K562 (cell line): ENCODE results near the gene GGNBP2. TPM values are rescaled to one million over a fixed set of nuclear protein-coding genes. Genes with fewer than 3 reads are reported as not detected.
A peak's percentile ranks its signal among the peaks of the same experiment; 100 is the strongest.

Experiments used
- CCAR2 ChIP-seq: fragments of 200-400 bp; formaldehyde crosslinking; IDR thresholded peaks from 2 replicates; pipeline ENCODE4 v1.6.1; 2017; ENCODE audit warnings: mild to moderate bottlenecking, low read depth, low read length
- FIP1L1 ChIP-seq: fragments of 200-400 bp; formaldehyde crosslinking; IDR thresholded peaks from 2 replicates; pipeline ENCODE4 v1.6.1; 2018; ENCODE audit warnings: mild to moderate bottlenecking, low read depth, low read length; ENCODE audit not compliant: poor library complexity, severe bottlenecking
- FOXM1 ChIP-seq, 2 experiments: fragments of 450-650 bp in 1 of 2; sonication (generic) in 1 of 2; formaldehyde crosslinking in 1 of 2; IDR thresholded peaks; 2 replicates each; pipeline versions ENCODE4 v1.6.1 to v1.9.0; 2017 to 2022; ENCODE audit warnings: low read depth in 2 of 2, mild to moderate bottlenecking in 2 of 2, missing genetic modification reagents in 1 of 2, moderate library complexity in 1 of 2
- HDAC8 ChIP-seq: fragments of 450-650 bp; IDR thresholded peaks from 2 replicates; pipeline ENCODE4 v1.6.1; 2016; ENCODE audit warnings: mild to moderate bottlenecking, missing genetic modification characterization, moderate library complexity, missing compliant biosample characterization
- HMGXB4 ChIP-seq: sonication (generic); formaldehyde crosslinking; IDR thresholded peaks from 2 replicates; pipeline ENCODE4 v1.8.1; 2023; ENCODE audit warnings: mild to moderate bottlenecking, missing genetic modification reagents
- KDM1A ChIP-seq, 2 experiments: fragments of 450-650 bp; IDR thresholded peaks; 2 replicates each; pipeline ENCODE4 v1.6.1; 2016; ENCODE audit warnings: mild to moderate bottlenecking in 2 of 2
- PHB ChIP-seq: fragments of 250-450 bp; sonication (Bioruptor Pico); IDR thresholded peaks from 2 replicates; pipeline ENCODE4 v1.5.0; 2021
- PRPF4 ChIP-seq: fragments of 200-400 bp; formaldehyde crosslinking; IDR thresholded peaks from one replicate; pipeline ENCODE4 v1.6.1; 2017; ENCODE audit warnings: low read length, low read depth, mild to moderate bottlenecking; ENCODE audit not compliant: insufficient read depth, poor library complexity, severe bottlenecking
- SMAD4 ChIP-seq: fragments of 250-450 bp; sonication (Bioruptor Pico); conservative IDR thresholded peaks from 2 replicates; pipeline ENCODE4 v1.8.0; 2021; ENCODE audit warnings: inconsistent platforms, mild to moderate bottlenecking, moderate library complexity
- U2AF1 ChIP-seq: fragments of 200-400 bp; formaldehyde crosslinking; optimal IDR thresholded peaks from 2 replicates; pipeline ENCODE3; 2017; ENCODE audit warnings: mild to moderate bottlenecking, low read depth, low read length, moderate library complexity
- ZNF3 ChIP-seq: fragments of 250-450 bp; sonication (Bioruptor Pico); IDR thresholded peaks from 2 replicates; pipeline ENCODE4 v1.5.0; 2021; ENCODE audit warnings: mild to moderate bottlenecking, moderate library complexity
- ZNF655 ChIP-seq: fragments of 250-450 bp; sonication (Bioruptor Pico); IDR thresholded peaks from 2 replicates; pipeline ENCODE4 v1.5.0; 2021
- ZNF707 ChIP-seq: fragments of 250-450 bp; sonication (Bioruptor Pico); conservative IDR thresholded peaks from 2 replicates; pipeline ENCODE4 v1.8.0; 2022; ENCODE audit warnings: inconsistent platforms, mild to moderate bottlenecking, moderate library complexity
- polyA plus RNA-seq, 8 experiments: library from polyadenylated mRNA; depleted of rRNA in 4 of 8; stranded (reverse) in 5 of 8; unstranded in 3 of 8; fragments of >200 nt; fragmentation: Nextera tagmentation in 2 of 8; fragmentation: Illumina TruSeq in 1 of 8; extraction: Ambion mirVana in 2 of 8; extraction: Trizol in 1 of 8; gene quantifications; 2 replicates each; pipeline versions ENCODE4 v1.2.1 to v1.2.3, GENCODE V29; 2011 to 2014; ENCODE audit warnings: inconsistent platforms in 1 of 8, missing spikeins in 1 of 8
- total RNA-seq, 7 experiments: library from RNA; depleted of rRNA in 6 of 7; stranded (reverse); fragments of >200 nt in 6 of 7; fragmentation: Illumina TruSeq in 2 of 7; extraction: Trizol in 2 of 7; gene quantifications; 2 replicates each; pipeline versions ENCODE4 v1.2.1 to v1.2.3, GENCODE V29; 2011 to 2021; ENCODE audit warnings: low replicate concordance in 1 of 7
- TF ChIP-seq, protein P1 (sequence below), 2 experiments: IDR thresholded peaks in 1 of 2; conservative IDR thresholded peaks in 1 of 2; 2 replicates each; pipeline ENCODE4 v1.6.1; 2016; ENCODE audit warnings: low read depth in 2 of 2, mild to moderate bottlenecking in 1 of 2, missing compliant biosample characterization in 1 of 2, missing genetic modification characterization in 1 of 2, moderate library complexity in 1 of 2
- TF ChIP-seq, protein P2 (sequence below): fragments of 250-450 bp; sonication (Bioruptor Pico); IDR thresholded peaks from 2 replicates; pipeline ENCODE4 v1.5.0; 2020; ENCODE audit warnings: mild to moderate bottlenecking, borderline replicate concordance
- TF ChIP-seq, protein P3 (sequence below): sonication (generic); IDR thresholded peaks from 2 replicates; pipeline ENCODE4 v1.6.1; 2016
- TF ChIP-seq, protein P4 (sequence below): fragments of 250-450 bp; sonication (Bioruptor Pico); IDR thresholded peaks from 2 replicates; pipeline ENCODE4 v1.5.0; 2020; ENCODE audit warnings: mild to moderate bottlenecking

Gene GGNBP2
- total and polyA plus RNA-seq, 9 of the 15 experiments (the other 6 are each of a cell fraction or from before 2014, with no cell fraction given) = 35.7 to 96.6 (median 64.1) TPM

DNA sequence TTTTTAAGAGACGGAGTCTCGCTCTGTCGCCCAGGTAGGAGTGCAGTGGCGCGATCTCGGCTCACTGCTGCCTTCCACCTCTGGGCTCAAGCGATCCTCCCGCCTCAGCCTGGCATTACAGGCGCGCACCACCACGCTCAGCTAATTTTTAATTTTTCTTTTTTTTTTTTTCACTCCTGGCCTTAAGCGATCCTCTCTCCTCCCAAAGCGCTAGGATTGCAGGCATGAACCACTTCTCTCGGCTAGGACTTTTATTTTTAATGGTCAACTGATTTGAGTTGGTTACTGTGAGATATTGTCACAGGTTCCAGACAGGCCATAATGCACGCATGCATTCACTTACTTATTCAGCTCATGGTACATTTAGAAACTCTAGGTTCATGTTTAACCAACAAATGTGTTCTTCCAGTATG, 9.0 kb upstream of the GGNBP2 start (continued):
- TF ChIP-seq, protein P1, sequence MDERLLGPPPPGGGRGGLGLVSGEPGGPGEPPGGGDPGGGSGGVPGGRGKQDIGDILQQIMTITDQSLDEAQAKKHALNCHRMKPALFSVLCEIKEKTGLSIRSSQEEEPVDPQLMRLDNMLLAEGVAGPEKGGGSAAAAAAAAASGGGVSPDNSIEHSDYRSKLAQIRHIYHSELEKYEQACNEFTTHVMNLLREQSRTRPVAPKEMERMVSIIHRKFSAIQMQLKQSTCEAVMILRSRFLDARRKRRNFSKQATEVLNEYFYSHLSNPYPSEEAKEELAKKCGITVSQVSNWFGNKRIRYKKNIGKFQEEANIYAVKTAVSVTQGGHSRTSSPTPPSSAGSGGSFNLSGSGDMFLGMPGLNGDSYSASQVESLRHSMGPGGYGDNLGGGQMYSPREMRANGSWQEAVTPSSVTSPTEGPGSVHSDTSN (CRISPR knock-in tag; IDR thresholded peaks at IDR 0.05; ENCODE audit: low read depth) = no peak
- TF ChIP-seq, protein P1 (tag; conservative IDR thresholded peaks at IDR 0.05; ENCODE audit: low read depth) = no peak
- TF ChIP-seq, protein P2, sequence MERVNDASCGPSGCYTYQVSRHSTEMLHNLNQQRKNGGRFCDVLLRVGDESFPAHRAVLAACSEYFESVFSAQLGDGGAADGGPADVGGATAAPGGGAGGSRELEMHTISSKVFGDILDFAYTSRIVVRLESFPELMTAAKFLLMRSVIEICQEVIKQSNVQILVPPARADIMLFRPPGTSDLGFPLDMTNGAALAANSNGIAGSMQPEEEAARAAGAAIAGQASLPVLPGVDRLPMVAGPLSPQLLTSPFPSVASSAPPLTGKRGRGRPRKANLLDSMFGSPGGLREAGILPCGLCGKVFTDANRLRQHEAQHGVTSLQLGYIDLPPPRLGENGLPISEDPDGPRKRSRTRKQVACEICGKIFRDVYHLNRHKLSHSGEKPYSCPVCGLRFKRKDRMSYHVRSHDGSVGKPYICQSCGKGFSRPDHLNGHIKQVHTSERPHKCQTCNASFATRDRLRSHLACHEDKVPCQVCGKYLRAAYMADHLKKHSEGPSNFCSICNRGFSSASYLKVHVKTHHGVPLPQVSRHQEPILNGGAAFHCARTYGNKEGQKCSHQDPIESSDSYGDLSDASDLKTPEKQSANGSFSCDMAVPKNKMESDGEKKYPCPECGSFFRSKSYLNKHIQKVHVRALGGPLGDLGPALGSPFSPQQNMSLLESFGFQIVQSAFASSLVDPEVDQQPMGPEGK = no peak
- TF ChIP-seq PHB (CRISPR knock-in tag) (no peak), U2AF1 (no peak), HDAC8 (tag) (no peak), HMGXB4 (peak; percentile 24; the same call in 1 of the 2 replicates), ZNF655 (CRISPR knock-in tag) (no peak), CCAR2 (no peak), ZNF707 (CRISPR knock-in tag) (no peak), FOXM1 (IDR thresholded peaks at IDR 0.05; ENCODE audit: low read depth) (no peak), FOXM1 (CRISPR knock-in tag; IDR thresholded peaks at IDR 0.05; ENCODE audit: low read depth) (no peak), ZNF3 (CRISPR knock-in tag) (no peak), FIP1L1 (no peak), PRPF4 (no peak), SMAD4 (CRISPR knock-in tag) (no peak), KDM1A (IDR thresholded peaks at IDR 0.05) (peak; percentile 14 to 41; a peak in 3 of 4 replicates)
- TF ChIP-seq, protein P3, sequence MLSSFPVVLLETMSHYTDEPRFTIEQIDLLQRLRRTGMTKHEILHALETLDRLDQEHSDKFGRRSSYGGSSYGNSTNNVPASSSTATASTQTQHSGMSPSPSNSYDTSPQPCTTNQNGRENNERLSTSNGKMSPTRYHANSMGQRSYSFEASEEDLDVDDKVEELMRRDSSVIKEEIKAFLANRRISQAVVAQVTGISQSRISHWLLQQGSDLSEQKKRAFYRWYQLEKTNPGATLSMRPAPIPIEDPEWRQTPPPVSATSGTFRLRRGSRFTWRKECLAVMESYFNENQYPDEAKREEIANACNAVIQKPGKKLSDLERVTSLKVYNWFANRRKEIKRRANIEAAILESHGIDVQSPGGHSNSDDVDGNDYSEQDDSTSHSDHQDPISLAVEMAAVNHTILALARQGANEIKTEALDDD = no peak
- TF ChIP-seq, protein P4, sequence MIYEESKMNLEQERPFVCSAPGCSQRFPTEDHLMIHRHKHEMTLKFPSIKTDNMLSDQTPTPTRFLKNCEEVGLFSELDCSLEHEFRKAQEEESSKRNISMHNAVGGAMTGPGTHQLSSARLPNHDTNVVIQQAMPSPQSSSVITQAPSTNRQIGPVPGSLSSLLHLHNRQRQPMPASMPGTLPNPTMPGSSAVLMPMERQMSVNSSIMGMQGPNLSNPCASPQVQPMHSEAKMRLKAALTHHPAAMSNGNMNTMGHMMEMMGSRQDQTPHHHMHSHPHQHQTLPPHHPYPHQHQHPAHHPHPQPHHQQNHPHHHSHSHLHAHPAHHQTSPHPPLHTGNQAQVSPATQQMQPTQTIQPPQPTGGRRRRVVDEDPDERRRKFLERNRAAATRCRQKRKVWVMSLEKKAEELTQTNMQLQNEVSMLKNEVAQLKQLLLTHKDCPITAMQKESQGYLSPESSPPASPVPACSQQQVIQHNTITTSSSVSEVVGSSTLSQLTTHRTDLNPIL = no peak
